Endothelial cell of coronary artery (primary cell): ENCODE measurements around the gene HIF3A. TPM values are rescaled to one million over a fixed set of nuclear protein-coding genes. Genes with fewer than 3 reads are reported as not detected.

ENCODE experiments used
- total RNA-seq: library from RNA; depleted of rRNA; stranded (reverse); fragments of >200 nt; gene quantifications from 2 replicates; pipeline ENCODE4 v1.2.3, GENCODE V29; 2014

Gene HIF3A
- total RNA-seq = 1.2 and 12.2 TPM in 2 replicates

GRCh38 chr19:46296722-46297461 lies at the start of gene HIF3A:
Gene HIF3A (plus strand): TSS chr19:46297042. CDS start chr19:46297077, 35 bp downstream.

GRCh38 chr19:46346821-46347571 lies 50.2 kb downstream of the HIF3A start, which contains the start of gene PPP5C:
Gene PPP5C (plus strand): TSS chr19:46347087. CDS start chr19:46347097, 10 bp downstream.

Other genes starting within 250 kb of the HIF3A start
- gene IGFL3, start 172.4 kb upstream of the HIF3A start, total RNA-seq = not detected in 2 replicates
- 0.09 TPM in 1 of 2 replicates, not detected in the other for gene IGFL2, start 148.8 kb upstream of the HIF3A start, total RNA-seq
- not detected in 2 replicates for gene IGFL1, start 67.3 kb upstream of the HIF3A start, total RNA-seq
- gene PPP5C, start 50.0 kb downstream of the HIF3A start, total RNA-seq = 74.8 and 83.3 TPM in 2 replicates
- gene CCDC8, start 116.5 kb downstream of the HIF3A start, total RNA-seq = 0.45 and 3.2 TPM in 2 replicates
- gene PNMA8C, start 131.9 kb downstream of the HIF3A start, total RNA-seq = not detected in 2 replicates
- gene PNMA8A, start 174.5 kb downstream of the HIF3A start, total RNA-seq = 2.4 and 4.4 TPM in 2 replicates
- 0.09 and 0.28 TPM in 2 replicates for gene PNMA8B, start 198.8 kb downstream of the HIF3A start, total RNA-seq